ENCODE data around the gene NCOA7. TPM values are rescaled to one million over a fixed set of nuclear protein-coding genes. Genes with fewer than 3 reads are reported as not detected.
A peak's percentile ranks its signal among the peaks of the same experiment; 100 is the strongest.

The NCOA7 gene
- polyA plus RNA-seq, 3 donors from 2014 or later, result 10.2 to 48.1 (median 16.1) TPM

GRCh38 chr6:125869427-125869826, 78.7 kb downstream of the NCOA7 start:
- peaks cover 7 to 20% of the 10 kb centered on the region in 2 donors for H3K4me1 Mint-ChIP-seq
- H3K27ac Mint-ChIP-seq, result peak overlapping the region in 2 of 6 donors; percentile 4 to 62
- H3K9me3 Mint-ChIP-seq, result no peaks in the 10 kb centered on the region
- peaks cover 0 to 2% (median 0%) of the 10 kb centered on the region in 3 donors for H3K27me3 Mint-ChIP-seq (ENCODE audit: low read depth in 3 of 3)
- no peak for DNase-seq
- H3K36me3 Mint-ChIP-seq, result peaks cover 4 to 16% (median 10%) of the 10 kb centered on the region in 3 donors
- no peak overlapping the region for H3K4me3 Mint-ChIP-seq

- Mint-ChIP-seq H3K27ac (peak overlapping the region in 5 of 6 donors; percentile 6 to 80 (median 24)), H3K36me3 (peaks cover 10 to 22% (median 19%) of the 10 kb centered on the region in 3 donors), H3K27me3 (ENCODE audit: low read depth in 3 of 3) (peaks cover 0 to 2% (median 0%) of the 10 kb centered on the region in 3 donors), H3K4me1 (peaks cover 6 to 20% of the 10 kb centered on the region in 2 donors), H3K9me3 (no peaks in the 10 kb centered on the region), H3K4me3 (no peak overlapping the region)
- no peak for DNase-seq
These were observed 80.6 kb downstream of the NCOA7 start for GRCh38 chr6:125871365-125871764.

- no peak overlapping the region for H3K4me3 Mint-ChIP-seq
- H3K4me1 Mint-ChIP-seq, result peaks cover 4 to 20% of the 10 kb centered on the region in 2 donors
- DNase-seq, result no peak
- peaks cover 0 to 2% (median 0%) of the 10 kb centered on the region in 3 donors for H3K27me3 Mint-ChIP-seq (ENCODE audit: low read depth in 3 of 3)
- H3K27ac Mint-ChIP-seq, result no peak overlapping the region
- peaks cover 13 to 26% (median 22%) of the 10 kb centered on the region in 3 donors for H3K36me3 Mint-ChIP-seq
- no peaks in the 10 kb centered on the region for H3K9me3 Mint-ChIP-seq
These were observed 81.6 kb downstream of the NCOA7 start for GRCh38 chr6:125872259-125872921.

- no peak overlapping the region for H3K27ac Mint-ChIP-seq
- H3K9me3 Mint-ChIP-seq, result no peaks in the 10 kb centered on the region
- no peak for DNase-seq
- no peaks in the 10 kb centered on the region for H3K4me1 Mint-ChIP-seq
- peaks cover 31 to 54% (median 32%) of the 10 kb centered on the region in 3 donors for H3K36me3 Mint-ChIP-seq
- peaks cover 0 to 2% (median 0%) of the 10 kb centered on the region in 3 donors for H3K27me3 Mint-ChIP-seq (ENCODE audit: low read depth in 3 of 3)
- H3K4me3 Mint-ChIP-seq, result no peak overlapping the region
These were observed 91.5 kb downstream of the NCOA7 start for GRCh38 chr6:125882243-125882642.

- peak overlapping the region in 2 of 6 donors; percentile 13 to 19 for H3K27ac Mint-ChIP-seq
- no peaks in the 10 kb centered on the region for H3K9me3 Mint-ChIP-seq
- H3K36me3 Mint-ChIP-seq, result peaks cover 26 to 54% (median 27%) of the 10 kb centered on the region in 3 donors
- DNase-seq, result no peak
- peaks cover 0 to 5% (median 0%) of the 10 kb centered on the region in 3 donors for H3K27me3 Mint-ChIP-seq (ENCODE audit: low read depth in 3 of 3)
- no peak overlapping the region for H3K4me3 Mint-ChIP-seq
- H3K4me1 Mint-ChIP-seq, result no peaks in the 10 kb centered on the region
These were observed 94.0 kb downstream of the NCOA7 start for GRCh38 chr6:125884634-125885371.

GRCh38 chr6:125886021-125886420, 95.3 kb downstream of the NCOA7 start:
- DNase-seq, result no peak
- H3K36me3 Mint-ChIP-seq, result peaks cover 23 to 53% (median 27%) of the 10 kb centered on the region in 3 donors
- H3K27ac Mint-ChIP-seq, result no peak overlapping the region
- H3K27me3 Mint-ChIP-seq (ENCODE audit: low read depth in 3 of 3), result peaks cover 0 to 5% (median 0%) of the 10 kb centered on the region in 3 donors
- H3K4me3 Mint-ChIP-seq, result no peak overlapping the region
- no peaks in the 10 kb centered on the region for H3K9me3 Mint-ChIP-seq
- H3K4me1 Mint-ChIP-seq, result no peaks in the 10 kb centered on the region

GRCh38 chr6:125886914-125887313, 96.2 kb downstream of the NCOA7 start:
- Mint-ChIP-seq H3K27me3 (ENCODE audit: low read depth in 3 of 3) (peaks cover 0 to 5% (median 0%) of the 10 kb centered on the region in 3 donors), H3K27ac (peak overlapping the region in 3 of 6 donors; percentile 9 to 76 (median 27)), H3K4me3 (no peak overlapping the region), H3K36me3 (peaks cover 22 to 50% (median 27%) of the 10 kb centered on the region in 3 donors), H3K9me3 (no peaks in the 10 kb centered on the region), H3K4me1 (no peaks in the 10 kb centered on the region)
- no peak for DNase-seq

GRCh38 chr6:125887372-125887771, 96.6 kb downstream of the NCOA7 start:
- H3K27me3 Mint-ChIP-seq (ENCODE audit: low read depth in 3 of 3), result peaks cover 0 to 5% (median 0%) of the 10 kb centered on the region in 3 donors
- H3K27ac Mint-ChIP-seq, result peak overlapping the region in 1 of 6 donors; percentile 27
- DNase-seq, result no peak
- no peak overlapping the region for H3K4me3 Mint-ChIP-seq
- no peaks in the 10 kb centered on the region for H3K9me3 Mint-ChIP-seq
- H3K4me1 Mint-ChIP-seq, result no peaks in the 10 kb centered on the region
- peaks cover 18 to 46% (median 24%) of the 10 kb centered on the region in 3 donors for H3K36me3 Mint-ChIP-seq

GRCh38 chr6:125888989-125889656, 98.4 kb downstream of the NCOA7 start:
- H3K4me1 Mint-ChIP-seq, result no peaks in the 10 kb centered on the region
- H3K9me3 Mint-ChIP-seq, result no peaks in the 10 kb centered on the region
- peaks cover 0 to 5% (median 0%) of the 10 kb centered on the region in 3 donors for H3K27me3 Mint-ChIP-seq (ENCODE audit: low read depth in 3 of 3)
- peaks cover 8 to 35% (median 10%) of the 10 kb centered on the region in 3 donors for H3K36me3 Mint-ChIP-seq
- H3K4me3 Mint-ChIP-seq, result no peak overlapping the region
- peak overlapping the region in 4 of 6 donors; percentile 17 to 67 (median 48) for H3K27ac Mint-ChIP-seq
- DNase-seq, result peak; percentile 16 to 25 (median 19)

- Mint-ChIP-seq H3K36me3 (peaks cover 4 to 34% (median 13%) of the 10 kb centered on the region in 3 donors), H3K4me1 (peaks cover 6 to 9% of the 10 kb centered on the region in 2 donors), H3K9me3 (no peaks in the 10 kb centered on the region), H3K4me3 (no peak overlapping the region), H3K27ac (no peak overlapping the region), H3K27me3 (ENCODE audit: low read depth in 3 of 3) (peaks cover 0 to 2% (median 0%) of the 10 kb centered on the region in 3 donors)
- no peak for DNase-seq
These were observed 109.0 kb downstream of the NCOA7 start for GRCh38 chr6:125899726-125900182.

GRCh38 chr6:125904871-125905270, 114.1 kb downstream of the NCOA7 start:
- no peak for DNase-seq
- H3K4me1 Mint-ChIP-seq, result peaks cover 9 to 12% of the 10 kb centered on the region in 2 donors
- H3K27me3 Mint-ChIP-seq (ENCODE audit: low read depth in 3 of 3), result peaks cover 0 to 5% (median 2%) of the 10 kb centered on the region in 3 donors
- no peak overlapping the region for H3K4me3 Mint-ChIP-seq
- H3K9me3 Mint-ChIP-seq, result no peaks in the 10 kb centered on the region
- H3K36me3 Mint-ChIP-seq, result peaks cover 4 to 33% (median 7%) of the 10 kb centered on the region in 3 donors
- H3K27ac Mint-ChIP-seq, result peak overlapping the region in 2 of 6 donors; percentile 38 to 63

GRCh38 chr6:125906158-125906998, 115.6 kb downstream of the NCOA7 start:
- Mint-ChIP-seq H3K4me1 (peaks cover 9 to 12% of the 10 kb centered on the region in 2 donors), H3K27me3 (ENCODE audit: low read depth in 3 of 3) (peaks cover 0 to 5% (median 2%) of the 10 kb centered on the region in 3 donors), H3K36me3 (peaks cover 4 to 26% (median 6%) of the 10 kb centered on the region in 3 donors), H3K9me3 (no peaks in the 10 kb centered on the region), H3K27ac (peak overlapping the region in 1 of 6 donors; percentile 31), H3K4me3 (no peak overlapping the region)
- peak; percentile 22 to 32 (median 30) for DNase-seq

GRCh38 chr6:125910527-125910926, 119.8 kb downstream of the NCOA7 start:
- Mint-ChIP-seq H3K4me1 (no peaks in the 10 kb centered on the region), H3K27ac (peak overlapping the region in 1 of 6 donors; percentile 12), H3K36me3 (peaks cover 0 to 20% (median 6%) of the 10 kb centered on the region in 3 donors), H3K27me3 (ENCODE audit: low read depth in 3 of 3) (peaks cover 0 to 4% (median 2%) of the 10 kb centered on the region in 3 donors), H3K9me3 (no peaks in the 10 kb centered on the region), H3K4me3 (no peak overlapping the region)
- DNase-seq, result no peak
